ENCODE results near the gene SLC26A2. TPM values are rescaled to one million over a fixed set of nuclear protein-coding genes. Genes with fewer than 3 reads are reported as not detected.
A peak's percentile ranks its signal among the peaks of the same experiment; 100 is the strongest.

Gene SLC26A2
- total RNA-seq, 1 experiment from 2014 or later: 10.8 TPM

DNA sequence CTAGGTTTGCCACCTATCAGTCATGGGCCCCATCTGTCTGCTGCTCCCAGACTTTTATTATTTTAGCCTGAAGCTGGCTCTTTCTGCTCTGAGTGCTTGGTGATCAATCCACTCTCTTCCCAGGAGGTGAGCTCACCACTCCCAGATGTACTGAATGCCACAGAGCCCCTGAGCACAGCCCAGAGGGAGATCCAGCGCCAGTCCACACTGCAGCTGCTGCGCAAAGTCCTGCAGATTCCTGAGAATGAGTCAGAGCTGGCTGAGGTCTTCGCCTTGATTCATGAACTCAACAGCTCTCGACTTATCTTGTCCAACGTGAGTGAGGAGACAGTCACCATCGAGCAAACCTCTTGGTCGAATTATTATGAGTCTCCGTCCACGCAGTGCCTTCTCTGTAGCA, 76.0 kb downstream of the SLC26A2 start:
- H3K9me2 ChIP-seq (replicated peaks; ENCODE audit: low read length): no peaks in the 10 kb centered on the region
- ATAC-seq (peak; percentile 99), DNase-seq (peak; percentile 88)
- peaks cover 21% of the 10 kb centered on the region for H3K4me1 ChIP-seq (ENCODE audit: insufficient read depth, low read length)
- no peak for TF ChIP-seq EZH2 (IDR thresholded peaks at IDR 0.05; ENCODE audit: low read length, unreplicated experiment)
- TF ChIP-seq, protein P1, sequence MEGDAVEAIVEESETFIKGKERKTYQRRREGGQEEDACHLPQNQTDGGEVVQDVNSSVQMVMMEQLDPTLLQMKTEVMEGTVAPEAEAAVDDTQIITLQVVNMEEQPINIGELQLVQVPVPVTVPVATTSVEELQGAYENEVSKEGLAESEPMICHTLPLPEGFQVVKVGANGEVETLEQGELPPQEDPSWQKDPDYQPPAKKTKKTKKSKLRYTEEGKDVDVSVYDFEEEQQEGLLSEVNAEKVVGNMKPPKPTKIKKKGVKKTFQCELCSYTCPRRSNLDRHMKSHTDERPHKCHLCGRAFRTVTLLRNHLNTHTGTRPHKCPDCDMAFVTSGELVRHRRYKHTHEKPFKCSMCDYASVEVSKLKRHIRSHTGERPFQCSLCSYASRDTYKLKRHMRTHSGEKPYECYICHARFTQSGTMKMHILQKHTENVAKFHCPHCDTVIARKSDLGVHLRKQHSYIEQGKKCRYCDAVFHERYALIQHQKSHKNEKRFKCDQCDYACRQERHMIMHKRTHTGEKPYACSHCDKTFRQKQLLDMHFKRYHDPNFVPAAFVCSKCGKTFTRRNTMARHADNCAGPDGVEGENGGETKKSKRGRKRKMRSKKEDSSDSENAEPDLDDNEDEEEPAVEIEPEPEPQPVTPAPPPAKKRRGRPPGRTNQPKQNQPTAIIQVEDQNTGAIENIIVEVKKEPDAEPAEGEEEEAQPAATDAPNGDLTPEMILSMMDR (conservative IDR thresholded peaks at IDR 0.05; ENCODE audit: low read depth, low read length): no peak
- no peak for TF ChIP-seq EZH2phosphoT487 (IDR thresholded peaks at IDR 0.05; ENCODE audit: borderline replicate concordance, low read length)
- peak overlapping the region; percentile 27 for H3K27ac ChIP-seq (ENCODE audit: low read length)
- no peak overlapping the region for H3K9ac ChIP-seq (ENCODE audit: low read length)
- ChIA-PET CTCF (no interaction called here), POLR2A (ENCODE audit: unreplicated experiment) (interaction anchor here (0.6 kb wide), 2 partner anchors 14 to 184 kb away, joined by 4 to 5 read pairs; no protein-coding TSS in a partner anchor)
- no peaks in the 10 kb centered on the region for H3K27me3 ChIP-seq (ENCODE audit: low read length)
- H3K4me2 ChIP-seq (ENCODE audit: low read length): peak overlapping the region; percentile 29
- intact Hi-C loops (cut with micrococcal nuclease): loop anchor here (5.0 kb wide), 1 partner anchor 34 kb away; the partner anchor contains the start of genes HMGXB3 and TIGD6
- no peak overlapping the region for H2AFZ ChIP-seq (ENCODE audit: low read length)
- H4K20me1 ChIP-seq (ENCODE audit: low read length): no peaks in the 10 kb centered on the region
- peaks cover 4% of the 10 kb centered on the region; the same call in 1 of the 2 replicates for H3K79me2 ChIP-seq (ENCODE audit: low read length)
- H3K36me3 ChIP-seq (ENCODE audit: low read depth, low read length): peaks cover 92% of the 10 kb centered on the region
- BruUV-seq (replicated peaks): no TSS peak
- no peaks in the 10 kb centered on the region for H3K9me3 ChIP-seq (ENCODE audit: low read length)
- no peaks in the 10 kb centered on the region for H3F3A ChIP-seq (ENCODE audit: low read length, unreplicated experiment)
- no peak overlapping the region for H3K4me3 ChIP-seq (ENCODE audit: low read length)

Other genes with a start within 250 kb of the SLC26A2 start
- 4.7 and 7.8 TPM in 2 replicates for gene PPARGC1B, start 230.4 kb upstream of the SLC26A2 start, total RNA-seq (2014; rRNA removed)
- not detected in 2 replicates for gene PDE6A, start 16.0 kb upstream of the SLC26A2 start, total RNA-seq (2014; rRNA removed)
- gene TIGD6, start 39.9 kb downstream of the SLC26A2 start, total RNA-seq (2014; rRNA removed): 3.8 and 5.7 TPM in 2 replicates
- gene HMGXB3, start 40.0 kb downstream of the SLC26A2 start, total RNA-seq (2014; rRNA removed): 56.6 and 84.7 TPM in 2 replicates
- not detected in 2 replicates for gene CSF1R, start 125.8 kb downstream of the SLC26A2 start, total RNA-seq (2014; rRNA removed)
- gene PDGFRB, start 195.1 kb downstream of the SLC26A2 start, total RNA-seq (2014; rRNA removed): 0.12 and 0.66 TPM in 2 replicates
- gene CDX1, start 206.0 kb downstream of the SLC26A2 start, total RNA-seq (2014; rRNA removed): not detected in 2 replicates
- gene SLC6A7, start 229.3 kb downstream of the SLC26A2 start, total RNA-seq (2014; rRNA removed): 0.29 and 0.35 TPM in 2 replicates

All from PC-3 (cell line).